GM18868 (cell line): ENCODE data around the gene DCAF4.
"Not testable (repeated sequence)": the region's sequence is repeated elsewhere in the genome, so short reads cannot be mapped to it uniquely, and the experiment has no call there.

ENCODE experiments used
- ATAC-seq: cut with Tn5 transposase; IDR thresholded peaks from one replicate; pipeline ENCODE4 v1.9.1; 2021; ENCODE audit warnings: mild to moderate bottlenecking, moderate library complexity; ENCODE audit not compliant: unreplicated experiment

Gene DCAF4

DNA sequence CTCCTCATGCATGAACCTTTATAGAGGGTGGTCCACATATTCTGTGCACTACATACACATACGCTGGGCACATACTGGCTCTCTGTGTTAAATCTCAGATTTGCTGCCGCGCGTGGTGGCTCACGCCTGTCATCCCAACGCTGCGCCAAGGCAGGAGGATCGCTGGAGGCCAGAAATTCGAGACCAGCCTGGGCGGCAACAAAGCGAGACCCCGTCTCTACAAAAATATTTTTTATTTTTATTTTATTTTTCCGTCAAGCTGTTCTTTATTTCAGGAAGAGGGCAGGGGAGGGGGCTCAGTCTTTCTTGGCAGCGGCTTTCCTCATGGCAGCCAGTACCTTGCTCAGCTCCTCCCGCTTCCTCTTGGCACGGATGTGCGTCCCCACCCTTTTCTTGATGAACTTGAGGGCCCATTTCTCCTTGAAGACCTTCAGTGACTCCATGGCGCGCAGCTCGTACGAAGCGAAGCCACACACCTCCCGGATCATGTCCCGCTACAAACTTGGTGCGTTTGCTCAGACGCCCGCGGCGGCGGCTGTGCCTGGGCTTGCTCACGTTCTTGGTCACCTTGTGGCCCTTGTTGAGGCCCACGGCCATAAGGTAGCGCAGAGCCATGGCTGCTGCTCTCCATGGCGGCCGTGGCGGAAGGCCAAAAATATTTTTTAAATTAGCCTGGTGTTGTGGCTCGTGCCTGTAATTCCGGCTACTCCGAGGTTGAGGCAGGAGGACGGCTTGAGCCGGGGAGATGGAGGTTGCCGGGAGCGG is 3.2 kb downstream of the DCAF4 start:
- ATAC-seq, result no peak

DNA sequence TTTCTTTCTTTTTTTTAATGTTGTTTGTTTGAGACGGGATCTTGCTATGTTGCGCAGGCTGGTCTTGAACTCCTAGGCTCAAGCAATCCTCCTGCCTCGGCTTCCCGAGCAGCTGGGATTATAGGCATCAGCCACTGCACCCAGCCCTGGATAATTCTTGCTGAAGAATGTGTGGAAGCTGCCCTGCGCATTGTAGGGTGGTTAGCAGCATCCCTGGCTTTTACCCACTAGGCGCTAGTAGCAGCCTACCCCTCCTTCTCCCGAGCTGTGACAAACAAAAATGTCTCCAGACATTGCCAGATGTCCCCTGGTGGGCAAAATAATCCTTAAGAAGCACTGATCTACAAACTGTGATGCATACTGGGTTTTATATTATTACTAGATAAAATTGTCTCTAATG is 6.6 kb downstream of the DCAF4 start:
- ATAC-seq, result no peak

DNA sequence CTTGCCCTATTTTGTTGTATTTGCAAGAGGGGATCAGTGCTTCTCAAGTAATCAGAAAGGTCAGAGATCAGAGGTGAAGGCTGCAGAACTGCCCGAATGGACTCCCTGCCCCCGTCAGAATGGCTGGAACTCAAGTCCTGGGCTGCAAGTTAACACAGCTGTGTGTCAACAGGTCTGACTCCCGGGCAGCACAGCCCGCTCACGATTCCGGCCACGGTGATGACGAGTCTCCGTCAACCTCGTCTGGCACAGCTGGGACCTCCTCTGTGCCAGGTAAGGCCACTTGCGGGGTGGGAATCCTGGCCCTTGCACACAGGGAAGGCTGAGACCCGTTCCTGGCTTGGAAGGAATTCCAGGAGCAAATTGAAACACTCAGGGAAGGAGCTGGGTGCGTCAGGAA is 13.4 kb downstream of the DCAF4 start:
- ATAC-seq, result no peak

DNA sequence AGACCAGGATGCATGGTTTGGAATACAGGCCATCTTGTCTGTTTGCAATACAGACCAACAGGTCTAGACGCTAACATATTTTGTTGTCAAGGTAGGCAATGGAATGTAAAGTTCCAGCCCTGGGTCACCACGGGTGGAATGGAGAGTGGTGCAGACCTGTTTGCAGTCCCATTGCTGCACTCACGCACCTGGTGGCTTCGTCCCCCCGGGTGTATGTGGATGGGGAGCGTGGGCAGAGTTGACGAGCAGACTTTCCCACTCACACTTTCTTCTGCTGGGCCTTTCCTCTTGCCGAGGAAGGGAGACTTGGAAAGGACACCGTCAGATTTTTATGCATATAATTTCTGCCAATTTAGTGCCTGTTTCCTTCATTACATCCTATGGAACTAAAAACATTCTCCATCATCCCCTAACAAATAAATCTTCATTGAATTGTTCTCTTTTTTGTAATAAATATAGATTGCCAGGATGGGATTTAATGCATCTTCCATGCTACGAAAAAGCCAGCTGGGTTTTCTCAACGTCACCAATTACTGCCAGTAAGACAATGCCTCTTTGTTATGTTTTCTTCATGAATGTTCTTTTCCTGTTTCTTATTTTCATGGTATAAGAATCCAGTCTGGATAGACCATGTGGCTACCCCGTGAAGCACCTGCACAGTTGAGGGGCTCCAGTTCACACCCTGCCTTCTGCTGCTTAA is 15.2 kb downstream of the DCAF4 start:
- no peak for ATAC-seq

DNA sequence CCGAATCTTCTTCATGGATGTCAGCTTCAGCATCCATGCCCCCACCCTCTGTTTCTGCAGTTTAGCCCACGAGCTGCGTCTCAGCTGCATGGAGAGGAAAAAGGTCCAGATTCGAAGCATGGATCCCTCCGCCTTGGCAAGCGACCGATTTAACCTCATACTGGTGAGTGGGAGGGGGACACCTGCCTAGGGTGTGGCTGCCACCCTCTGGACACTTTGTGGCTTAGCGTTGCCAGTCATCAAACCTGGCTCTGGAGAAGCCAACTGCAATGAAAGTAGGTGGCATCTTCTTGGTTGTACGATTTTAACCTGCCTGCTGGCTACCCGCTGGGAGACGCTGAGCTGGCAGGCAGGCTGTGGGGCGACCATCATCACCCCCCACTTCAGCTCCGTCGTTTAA is 16.7 kb downstream of the DCAF4 start:
- ATAC-seq, result no peak

DNA sequence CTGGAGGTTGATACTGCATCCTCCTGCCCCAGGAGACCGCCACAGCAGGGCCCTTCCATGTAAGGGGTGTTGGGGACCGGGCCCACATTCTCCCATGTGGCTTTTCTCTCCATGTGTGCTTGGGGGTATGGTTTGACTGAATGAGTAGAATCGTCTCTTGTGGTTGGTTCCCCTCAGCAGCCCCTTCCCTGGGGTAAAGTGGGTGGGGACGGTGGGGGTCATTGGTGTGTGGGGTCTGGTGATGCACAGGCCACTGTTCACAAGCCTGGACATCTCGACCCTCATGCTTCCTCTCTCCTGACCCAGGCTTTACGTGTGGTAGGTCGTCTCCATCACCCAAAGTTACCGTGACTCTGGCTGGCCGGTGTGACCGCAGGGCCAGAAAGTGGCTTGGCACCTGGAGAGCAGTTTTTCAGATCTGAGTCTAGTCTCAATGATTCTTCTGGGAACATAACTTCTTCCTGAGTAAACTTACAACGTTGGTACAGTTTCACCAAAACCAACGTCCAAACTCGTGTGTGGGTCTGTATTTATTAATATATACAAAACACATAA is 17.7 kb downstream of the DCAF4 start:
- no peak for ATAC-seq

DNA sequence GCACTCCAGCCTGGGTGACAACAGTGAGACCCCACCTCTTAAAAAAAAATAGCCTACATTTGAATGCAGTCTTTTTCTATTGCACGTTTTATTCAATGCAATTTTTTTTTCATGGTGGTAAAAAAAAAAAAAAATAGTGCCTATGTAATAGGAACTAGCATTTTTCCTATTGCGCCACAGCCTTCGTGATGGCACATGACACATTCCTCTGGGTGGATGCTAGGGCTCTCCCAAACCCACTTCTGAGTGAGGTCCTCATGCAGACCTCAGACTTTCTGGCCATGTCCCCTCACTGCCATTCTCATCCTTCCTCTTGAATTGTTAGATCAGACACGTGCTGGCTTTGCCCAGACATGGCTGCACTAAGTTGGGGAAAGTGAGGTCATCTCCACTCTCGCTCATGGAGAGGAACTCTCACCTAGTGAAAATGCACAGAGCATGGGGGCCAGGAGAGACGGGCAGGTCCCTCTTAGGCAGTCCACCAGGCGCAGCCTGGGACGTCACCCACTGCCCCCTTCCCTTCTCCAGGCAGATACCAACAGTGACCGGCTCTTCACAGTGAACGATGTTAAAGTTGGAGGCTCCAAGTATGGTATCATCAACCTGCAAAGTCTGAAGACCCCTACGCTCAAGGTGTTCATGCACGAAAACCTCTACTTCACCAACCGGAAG is 19.2 kb downstream of the DCAF4 start:
- no peak for ATAC-seq

DNA sequence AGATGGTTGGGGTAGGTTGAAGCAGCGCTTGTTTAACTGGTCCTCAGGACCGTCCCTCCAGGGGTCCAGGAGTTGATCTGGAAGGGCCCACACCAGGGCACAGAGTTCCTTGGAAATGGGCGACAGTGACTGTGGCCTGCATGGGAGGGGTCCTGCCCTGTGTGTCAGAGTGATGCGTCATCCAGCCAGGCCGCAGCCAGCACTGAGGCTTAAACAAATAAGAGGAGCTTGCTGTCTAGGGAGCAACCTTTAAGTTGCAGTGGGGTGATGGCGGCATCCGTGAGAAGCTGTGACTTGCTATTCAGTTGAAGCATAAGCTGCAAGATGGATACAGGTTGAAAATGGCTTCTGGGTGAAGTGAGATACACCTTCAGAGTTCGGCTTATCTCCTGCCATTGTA is 20.2 kb downstream of the DCAF4 start:
- ATAC-seq, result no peak

DNA sequence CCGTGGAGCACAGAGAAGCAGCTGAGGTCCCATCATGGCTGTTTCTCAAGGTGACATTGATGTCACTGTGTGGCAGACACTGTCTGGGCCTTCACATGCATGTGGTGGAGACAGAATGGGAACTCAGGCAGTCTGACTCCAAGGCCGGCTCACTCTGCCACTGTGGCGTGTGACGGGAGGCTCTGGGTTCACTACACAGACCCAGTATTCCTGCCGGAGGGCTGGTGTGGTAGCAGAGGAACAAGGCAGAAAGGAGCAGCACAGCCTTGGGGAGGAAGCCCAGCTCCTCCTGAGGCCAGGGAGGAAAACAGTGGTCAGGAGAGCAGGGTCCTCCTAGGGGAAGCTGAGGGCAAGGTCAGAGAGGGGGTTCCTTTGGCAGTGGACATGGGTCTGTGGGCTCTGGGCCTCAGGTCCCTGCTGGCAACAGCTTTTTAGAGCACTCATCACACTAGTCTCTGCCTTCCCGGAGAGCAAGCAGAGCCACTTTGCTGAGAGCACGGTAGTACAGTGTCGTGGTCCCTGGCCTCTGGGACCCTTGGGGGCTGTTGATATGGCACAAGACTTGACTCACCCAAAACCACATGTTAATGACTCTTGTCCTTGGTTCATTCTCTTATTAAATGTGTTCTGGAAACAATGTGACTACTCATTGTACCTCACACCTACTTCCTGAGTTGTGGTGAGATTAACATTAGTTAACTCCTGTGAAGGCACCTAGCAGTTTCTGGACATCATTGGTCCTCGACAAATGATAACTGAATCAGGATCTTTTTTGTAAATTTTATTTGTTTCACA is 21.3 kb downstream of the DCAF4 start:
- ATAC-seq, result no peak

DNA sequence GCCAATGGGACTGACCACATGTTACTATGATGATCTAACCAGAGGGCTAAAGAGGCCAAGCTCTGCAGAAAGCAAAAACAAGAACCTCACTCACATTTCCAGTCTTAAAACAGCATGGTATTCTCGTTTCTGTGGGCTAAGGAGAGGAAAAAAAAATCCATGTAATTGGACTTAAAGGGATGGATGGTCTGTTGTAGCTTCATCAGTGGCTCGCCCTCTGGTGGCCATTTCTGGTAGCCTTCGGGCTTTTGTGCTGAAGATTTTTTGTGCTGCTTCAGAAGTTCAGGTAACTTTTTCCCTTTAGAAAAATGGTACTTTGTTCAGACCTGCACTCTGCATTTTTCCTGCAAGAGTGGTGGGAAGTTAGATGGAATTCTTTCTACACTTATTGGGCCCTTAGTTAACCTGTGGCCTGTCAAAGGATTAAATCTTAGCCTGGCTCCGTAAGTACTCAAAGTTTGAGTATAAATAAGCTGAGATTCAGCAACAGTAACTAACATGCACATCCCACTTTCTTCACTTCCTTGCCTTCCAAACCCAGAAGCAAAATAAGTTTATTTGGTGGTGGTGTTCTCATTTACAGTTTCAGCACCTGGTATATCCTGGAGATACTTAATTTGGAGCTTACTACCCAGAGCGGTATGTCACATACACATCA is 22.3 kb downstream of the DCAF4 start:
- no peak for ATAC-seq

DNA sequence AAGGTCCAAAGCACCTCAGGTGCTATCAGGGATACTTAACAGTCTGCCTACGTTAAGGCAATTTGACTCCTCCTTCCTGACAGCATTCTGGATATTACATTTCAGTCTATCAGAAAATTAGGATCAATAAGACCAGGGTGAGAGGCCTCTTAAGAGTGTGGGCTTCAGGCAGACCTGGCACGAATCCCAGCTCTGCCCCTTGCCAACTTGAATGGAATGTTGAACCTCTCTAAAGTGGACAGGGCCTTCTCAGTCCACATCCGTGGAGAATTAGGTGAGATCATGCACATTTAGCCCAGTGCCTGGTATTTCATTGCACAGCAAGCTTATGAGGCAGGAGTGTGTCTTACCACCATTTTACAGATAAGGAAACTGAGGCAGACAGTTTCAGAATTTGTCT is 25.9 kb downstream of the DCAF4 start:
- no peak for ATAC-seq

DNA sequence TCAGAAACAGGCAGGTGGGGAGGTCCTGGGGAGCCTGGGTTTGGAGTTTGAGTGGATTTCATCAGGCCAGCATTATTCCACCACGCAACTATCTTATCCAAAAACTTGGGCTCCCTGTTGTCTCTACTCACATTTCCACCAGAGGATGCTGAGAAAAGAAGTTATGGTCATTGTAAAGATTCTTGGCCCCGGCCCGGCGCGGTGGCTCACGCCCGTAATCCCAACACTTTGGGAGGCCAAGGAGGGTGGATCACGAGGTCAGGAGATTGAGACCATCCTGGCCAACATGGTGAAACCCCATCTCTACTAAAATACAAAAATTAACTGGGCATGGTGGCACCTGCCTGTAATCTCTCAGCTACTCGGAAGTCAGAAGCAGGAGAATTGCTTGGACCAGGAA is 30.5 kb downstream of the DCAF4 start:
- not testable (repeated sequence) for ATAC-seq

DNA sequence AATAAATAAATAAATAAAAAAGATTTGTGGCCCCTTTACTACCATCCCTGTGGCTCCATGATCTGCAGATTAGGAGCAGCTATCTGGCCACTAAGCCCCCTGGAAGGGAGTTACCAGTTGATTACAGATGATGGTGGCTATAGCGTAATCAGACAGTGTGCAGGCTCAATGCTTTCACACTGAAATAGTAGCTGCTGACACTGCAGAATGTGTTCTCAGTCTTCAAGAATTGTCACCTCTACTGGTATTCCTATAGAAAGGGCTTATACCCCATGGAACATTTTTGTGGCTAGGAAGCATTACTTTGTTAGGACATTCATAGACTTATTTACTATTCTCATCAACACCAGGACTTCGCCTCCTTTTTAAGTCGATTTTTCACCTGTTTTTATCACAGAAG is 30.9 kb downstream of the DCAF4 start:
- ATAC-seq, result no peak

DNA sequence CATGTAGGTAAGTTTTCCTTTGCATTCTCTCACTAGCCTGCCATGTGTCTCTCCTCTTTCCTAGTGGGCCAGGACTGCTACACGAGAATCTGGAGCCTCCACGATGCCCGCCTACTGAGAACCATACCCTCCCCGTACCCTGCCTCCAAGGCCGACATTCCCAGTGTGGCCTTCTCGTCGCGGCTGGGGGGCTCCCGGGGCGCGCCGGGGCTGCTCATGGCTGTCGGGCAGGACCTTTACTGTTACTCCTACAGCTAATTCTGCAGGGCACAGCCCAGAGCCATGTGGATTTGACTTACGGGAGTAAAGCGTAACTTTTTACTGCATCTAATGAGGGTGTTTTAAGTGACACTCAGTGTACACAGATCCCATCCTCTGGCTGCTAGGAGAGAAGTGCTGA is 32.3 kb downstream of the DCAF4 start:
- no peak for ATAC-seq

DNA sequence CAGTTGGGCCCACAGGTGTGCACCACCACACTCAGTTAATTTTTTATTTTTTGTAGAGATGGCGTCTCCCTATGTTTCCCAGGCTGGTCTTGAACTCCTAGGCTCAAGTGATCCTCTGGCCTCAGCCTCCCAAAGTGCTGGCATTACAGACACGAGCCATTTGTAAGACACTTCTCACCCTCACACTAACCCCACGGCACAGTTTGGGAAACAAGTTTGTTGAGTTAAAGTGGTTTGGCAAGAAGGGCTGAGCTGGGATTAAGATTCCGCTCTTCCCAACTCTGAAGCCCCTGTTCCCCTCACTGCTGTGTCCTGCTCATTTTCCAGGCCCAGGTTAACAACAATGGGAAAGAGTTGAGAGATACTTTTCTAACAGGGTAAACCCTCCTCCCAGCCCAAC is 34.8 kb downstream of the DCAF4 start:
- ATAC-seq, result not testable (repeated sequence)

DNA sequence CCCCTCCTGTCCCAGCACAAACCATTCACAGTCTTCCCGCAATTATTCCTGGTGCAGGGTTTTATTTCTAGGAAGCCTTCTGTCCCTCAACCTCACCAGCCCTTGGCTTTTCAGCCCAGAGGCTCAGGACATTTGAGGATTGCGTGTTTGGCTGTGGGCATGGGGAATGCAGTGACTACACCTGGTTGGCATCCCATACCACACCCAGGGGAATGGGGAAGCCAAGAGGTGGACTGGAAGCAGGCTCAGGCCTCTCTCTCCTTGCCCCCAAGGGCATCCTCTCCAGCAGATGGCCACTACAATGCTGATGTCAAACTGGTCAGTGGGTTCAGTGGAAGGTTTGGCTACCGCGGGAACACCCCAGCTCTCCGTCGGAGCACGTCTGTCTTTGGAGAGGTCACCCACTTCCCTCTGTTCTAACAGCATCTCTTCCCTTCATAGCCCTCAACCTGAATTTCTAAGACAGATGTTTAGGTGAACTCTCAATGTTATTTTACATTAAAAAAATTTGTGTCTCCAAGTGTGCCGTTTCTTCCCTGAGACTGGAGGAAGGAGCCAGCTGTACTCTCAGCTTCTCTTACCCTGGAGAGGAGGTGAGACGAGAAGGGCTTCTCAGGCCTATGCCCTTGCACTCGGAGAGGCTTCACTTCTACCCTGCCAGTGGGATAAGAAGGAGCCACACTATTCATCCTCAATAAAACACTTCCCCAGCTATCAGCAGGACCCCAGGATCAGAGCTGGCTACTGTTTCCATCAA is 35.5 kb downstream of the DCAF4 start:
- ATAC-seq, result no peak

DNA sequence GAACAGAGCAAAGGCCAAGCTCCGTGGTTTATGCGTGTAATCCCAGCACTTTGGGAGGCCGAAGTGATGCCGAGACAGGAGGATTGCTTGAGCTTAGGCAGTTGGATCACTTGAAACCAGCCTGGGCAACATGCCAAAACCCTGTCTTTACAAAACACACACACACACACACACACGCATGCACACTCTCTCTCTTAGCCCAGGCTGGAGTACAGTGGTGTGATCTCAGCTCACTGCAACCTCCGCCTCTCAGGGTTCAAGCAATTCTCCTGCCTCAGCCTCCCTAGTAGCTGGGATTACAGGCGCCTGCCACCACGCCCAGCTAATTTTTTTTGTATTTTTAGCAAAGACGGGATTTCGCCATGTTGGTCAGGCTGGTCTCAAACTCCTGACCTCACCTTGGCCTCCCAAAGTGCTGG is 36.1 kb downstream of the DCAF4 start:
- ATAC-seq, result not testable (repeated sequence)

DNA sequence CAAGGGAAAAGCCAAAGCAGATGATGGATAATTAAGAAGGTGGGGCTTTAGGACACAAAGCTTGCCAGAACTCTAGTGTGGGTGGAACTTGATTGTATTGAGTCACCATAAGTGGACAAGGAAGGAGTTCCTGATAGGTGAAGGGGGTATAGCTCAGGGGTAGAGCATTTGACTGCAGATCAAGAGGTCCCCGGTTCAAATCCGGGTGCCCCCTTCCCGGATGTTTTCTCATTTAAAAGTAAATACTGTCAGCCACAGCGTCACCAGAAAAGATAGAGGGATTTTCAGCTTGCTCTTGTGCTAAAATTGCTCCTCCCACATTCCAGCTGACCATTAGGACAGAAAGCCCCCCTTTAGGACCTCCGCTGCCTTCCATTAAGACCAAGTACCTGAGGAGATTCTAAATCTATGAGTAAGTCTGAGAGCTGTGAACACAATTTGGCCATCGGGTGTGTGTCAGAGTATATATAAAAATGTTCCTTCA is 36.6 kb downstream of the DCAF4 start:
- ATAC-seq, result no peak

DNA sequence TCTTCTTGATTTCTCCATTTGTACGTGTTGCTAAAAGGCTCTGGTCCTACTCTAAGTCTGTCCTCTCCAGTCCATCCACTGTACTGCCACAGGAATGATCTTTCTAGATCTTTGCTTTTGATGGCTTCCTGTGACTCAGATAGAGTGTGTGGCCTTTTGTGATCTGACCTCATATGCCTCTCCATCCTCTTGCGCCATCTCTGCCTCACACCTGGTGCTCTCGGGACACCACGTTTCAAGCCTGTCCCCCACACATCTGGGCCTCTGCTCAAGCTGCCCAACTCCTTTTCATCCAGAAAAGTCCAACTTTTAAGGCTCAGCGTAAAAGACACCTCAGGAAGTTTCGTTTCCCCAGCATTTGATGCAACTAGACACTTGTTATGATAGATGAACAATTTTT is 39.0 kb downstream of the DCAF4 start:
- ATAC-seq, result no peak

DNA sequence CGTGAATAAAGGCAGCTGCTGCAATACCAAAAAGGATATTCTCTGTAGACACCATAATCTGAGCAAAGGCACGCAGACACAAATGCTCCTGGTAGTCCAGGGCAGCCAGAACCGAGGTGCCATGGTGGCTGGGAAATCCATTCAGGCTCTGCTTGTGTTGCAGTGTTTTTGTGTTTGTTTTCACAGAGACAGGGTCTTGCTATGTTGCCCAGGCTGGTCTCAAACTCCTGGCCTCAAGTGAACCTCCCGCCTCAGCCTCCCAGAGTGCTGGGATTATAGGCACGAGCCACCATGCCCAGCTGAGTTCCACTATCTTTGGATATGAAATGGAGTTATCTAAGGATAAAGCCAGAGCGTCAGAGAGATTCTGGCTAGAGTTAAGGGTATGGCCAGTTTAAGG is 39.8 kb downstream of the DCAF4 start:
- no peak for ATAC-seq
